SK-N-SH treated with all-trans-retinoic acid at 6 μM for 48 hours (cell line): ENCODE results near the gene CPT1A.

ENCODE experiments used
- ATAC-seq: fragments of 200-7000 bp; cut with Tn5 transposase; 3 replicates; pipeline ENCODE4 v1.9.1; 2020; ENCODE audit warnings: mild to moderate bottlenecking, moderate library complexity
- ARNTL ChIP-seq: fragments of 450-650 bp; formaldehyde crosslinking; IDR thresholded peaks from 2 replicates; pipeline ENCODE4 v1.5.0; 2020; ENCODE audit warnings: low read depth, mild to moderate bottlenecking, moderate library complexity, borderline replicate concordance
- BACH2 ChIP-seq: fragments of 250-450 bp; sonication (Bioruptor Pico); IDR thresholded peaks from 2 replicates; pipeline ENCODE4 v1.9.0; 2021; ENCODE audit warnings: mild to moderate bottlenecking, borderline replicate concordance
- CSDC2 ChIP-seq: fragments of 250-450 bp; sonication (Bioruptor Pico); IDR thresholded peaks from 2 replicates; pipeline ENCODE4 v1.5.0; 2020; ENCODE audit warnings: mild to moderate bottlenecking, moderate library complexity
- GLIS3 ChIP-seq: fragments of 250-450 bp; sonication (Bioruptor Pico); IDR thresholded peaks from 2 replicates; pipeline ENCODE4 v1.5.0; 2020; ENCODE audit warnings: mild to moderate bottlenecking, moderate library complexity
- ISL1 ChIP-seq: fragments of 250-450 bp; sonication (Bioruptor Pico); IDR thresholded peaks from 2 replicates; pipeline ENCODE4 v2.1.2; 2022; ENCODE audit warnings: mild to moderate bottlenecking, moderate library complexity
- OSR1 ChIP-seq: fragments of 250-450 bp; sonication (Bioruptor Pico); IDR thresholded peaks from 2 replicates; pipeline ENCODE4 v1.8.0; 2022; ENCODE audit warnings: moderate library complexity, mild to moderate bottlenecking, inconsistent platforms
- PPARA ChIP-seq: fragments of 250-450 bp; sonication (Bioruptor Pico); IDR thresholded peaks from 2 replicates; pipeline ENCODE4 v1.5.0; 2020; ENCODE audit warnings: mild to moderate bottlenecking, borderline replicate concordance
- RARB ChIP-seq: fragments of 250-450 bp; sonication (Bioruptor Pico); IDR thresholded peaks from 2 replicates; pipeline ENCODE4 v1.8.0; 2021; ENCODE audit warnings: mild to moderate bottlenecking, moderate library complexity
- SNAI2 ChIP-seq: fragments of 250-450 bp; sonication (Bioruptor Pico); IDR thresholded peaks from 2 replicates; pipeline ENCODE4 v1.5.0; 2020; ENCODE audit warnings: mild to moderate bottlenecking, moderate library complexity
- TCF4 ChIP-seq: fragments of 250-450 bp; sonication (Bioruptor Pico); IDR thresholded peaks from 2 replicates; pipeline ENCODE4 v1.8.0; 2021; ENCODE audit warnings: mild to moderate bottlenecking, moderate library complexity, borderline replicate concordance
- TOX ChIP-seq: fragments of 250-450 bp; sonication (Bioruptor Pico); IDR thresholded peaks from 2 replicates; pipeline ENCODE4 v1.8.0; 2021; ENCODE audit warnings: mild to moderate bottlenecking, moderate library complexity, borderline replicate concordance
- ZFP3 ChIP-seq: fragments of 250-450 bp; sonication (Bioruptor Pico); IDR thresholded peaks from 2 replicates; pipeline ENCODE4 v1.5.0; 2020; ENCODE audit warnings: mild to moderate bottlenecking, moderate library complexity
- ZFP30 ChIP-seq: fragments of 450-650 bp; formaldehyde crosslinking; IDR thresholded peaks from 2 replicates; pipeline ENCODE4 v1.5.0; 2022; ENCODE audit warnings: mild to moderate bottlenecking, moderate library complexity
- ZNF565 ChIP-seq: fragments of 450-650 bp; formaldehyde crosslinking; conservative IDR thresholded peaks from 2 replicates; pipeline ENCODE4 v1.5.0; 2020; ENCODE audit warnings: low read depth, mild to moderate bottlenecking, moderate library complexity
- ZNF70 ChIP-seq: fragments of 450-650 bp; formaldehyde crosslinking; IDR thresholded peaks from 2 replicates; pipeline ENCODE4 v1.5.0; 2020; ENCODE audit warnings: mild to moderate bottlenecking, moderate library complexity
- ZNF8 ChIP-seq: fragments of 450-650 bp; formaldehyde crosslinking; IDR thresholded peaks from 2 replicates; pipeline ENCODE4 v1.5.0; 2020; ENCODE audit warnings: mild to moderate bottlenecking, moderate library complexity
- TF ChIP-seq, protein P1 (sequence below): fragments of 250-450 bp; sonication (Bioruptor Pico); IDR thresholded peaks from 2 replicates; pipeline ENCODE4 v1.8.0; 2021; ENCODE audit warnings: low read depth, mild to moderate bottlenecking, moderate library complexity, borderline replicate concordance
- TF ChIP-seq, protein P2 (sequence below): fragments of 250-450 bp; sonication (Bioruptor Pico); IDR thresholded peaks from 2 replicates; pipeline ENCODE4 v1.5.1; 2021; ENCODE audit warnings: mild to moderate bottlenecking, moderate library complexity
- TF ChIP-seq, protein P3 (sequence below): fragments of 250-450 bp; sonication (Bioruptor Pico); IDR thresholded peaks from 2 replicates; pipeline ENCODE4 v1.8.0; 2020; ENCODE audit warnings: mild to moderate bottlenecking, moderate library complexity, borderline replicate concordance
- TF ChIP-seq, protein P4 (sequence below): fragments of 250-450 bp; sonication (Bioruptor Pico); IDR thresholded peaks from 2 replicates; pipeline ENCODE4 v1.5.1; 2020; ENCODE audit warnings: low read depth, mild to moderate bottlenecking, moderate library complexity
- TF ChIP-seq, protein P5 (sequence below): fragments of 250-450 bp; sonication (Bioruptor Pico); IDR thresholded peaks from 2 replicates; pipeline ENCODE4 v1.5.0; 2020; ENCODE audit warnings: mild to moderate bottlenecking, moderate library complexity

CPT1A gene

DNA sequence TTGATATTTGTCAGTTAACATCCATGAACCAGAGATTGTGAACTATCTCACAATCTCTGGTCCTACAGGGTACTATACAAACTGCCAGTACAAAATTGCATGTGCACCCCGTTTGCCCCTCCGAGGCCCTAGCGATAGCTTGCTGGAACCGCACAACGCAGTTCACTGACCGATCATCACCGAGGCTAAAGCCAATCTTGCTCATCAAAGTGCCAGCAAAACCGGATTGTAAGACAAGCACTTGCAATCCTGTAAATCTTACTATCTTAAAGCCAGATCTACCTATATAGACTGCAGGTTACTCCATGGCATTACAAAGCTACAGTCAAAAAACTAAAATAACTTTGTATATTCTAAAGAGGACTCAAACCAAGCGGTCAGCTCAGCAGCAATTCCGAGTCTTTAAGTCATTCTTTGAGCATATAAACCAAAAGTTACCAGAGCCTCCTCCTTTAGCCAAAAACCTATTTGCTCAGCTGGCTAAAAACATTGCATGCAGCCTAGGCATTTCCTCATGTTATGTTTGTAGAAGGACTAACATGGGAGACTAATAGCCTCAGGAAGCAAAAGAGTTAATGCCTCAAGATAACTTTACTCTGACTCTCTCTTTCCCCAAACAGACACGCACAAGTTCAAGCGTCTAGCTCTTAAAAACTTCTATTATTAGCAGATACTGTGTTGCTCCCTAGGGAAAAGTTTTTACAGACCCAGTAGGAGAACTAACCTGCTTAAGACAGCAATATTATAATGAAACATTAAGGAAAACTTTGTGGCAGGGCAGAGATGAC, 30.7 kb upstream of the CPT1A start (continued):
- TF ChIP-seq ZFP3 (CRISPR knock-in tag): no peak
- TF ChIP-seq TCF4 (CRISPR knock-in tag): no peak
- no peak for TF ChIP-seq SNAI2 (CRISPR knock-in tag)
- TF ChIP-seq ZNF565: no peak
- no peak for TF ChIP-seq OSR1 (CRISPR knock-in tag)
- TF ChIP-seq, protein P1, sequence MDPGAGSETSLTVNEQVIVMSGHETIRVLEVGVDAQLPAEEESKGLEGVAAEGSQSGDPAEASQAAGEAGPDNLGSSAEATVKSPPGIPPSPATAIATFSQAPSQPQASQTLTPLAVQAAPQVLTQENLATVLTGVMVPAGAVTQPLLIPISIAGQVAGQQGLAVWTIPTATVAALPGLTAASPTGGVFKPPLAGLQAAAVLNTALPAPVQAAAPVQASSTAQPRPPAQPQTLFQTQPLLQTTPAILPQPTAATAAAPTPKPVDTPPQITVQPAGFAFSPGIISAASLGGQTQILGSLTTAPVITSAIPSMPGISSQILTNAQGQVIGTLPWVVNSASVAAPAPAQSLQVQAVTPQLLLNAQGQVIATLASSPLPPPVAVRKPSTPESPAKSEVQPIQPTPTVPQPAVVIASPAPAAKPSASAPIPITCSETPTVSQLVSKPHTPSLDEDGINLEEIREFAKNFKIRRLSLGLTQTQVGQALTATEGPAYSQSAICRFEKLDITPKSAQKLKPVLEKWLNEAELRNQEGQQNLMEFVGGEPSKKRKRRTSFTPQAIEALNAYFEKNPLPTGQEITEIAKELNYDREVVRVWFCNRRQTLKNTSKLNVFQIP (CRISPR knock-in tag): no peak
- TF ChIP-seq GLIS3 (CRISPR knock-in tag): no peak

DNA sequence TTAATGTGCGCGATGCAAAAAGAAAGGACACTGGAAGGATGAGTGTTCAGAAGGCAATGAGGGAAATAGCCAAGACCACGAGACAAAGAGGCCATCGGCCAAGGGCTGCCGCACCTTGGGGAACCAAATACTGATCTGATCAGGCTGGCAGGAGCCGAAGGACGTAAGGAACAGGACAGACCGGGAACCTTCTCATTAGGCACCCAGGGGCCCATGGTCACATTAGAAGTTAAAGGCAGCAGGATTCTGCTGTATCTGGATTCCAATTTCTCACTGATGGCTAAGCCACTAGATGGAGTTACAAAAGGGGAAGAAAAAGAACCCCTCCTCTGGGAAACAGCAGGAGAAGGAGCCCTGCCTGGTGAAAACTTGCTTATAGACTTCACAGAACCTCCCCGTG, 28.8 kb upstream of the CPT1A start:
- ATAC-seq: no peak
- TF ChIP-seq ZNF8 (no peak), PPARA (CRISPR knock-in tag) (no peak), ARNTL (no peak)

DNA sequence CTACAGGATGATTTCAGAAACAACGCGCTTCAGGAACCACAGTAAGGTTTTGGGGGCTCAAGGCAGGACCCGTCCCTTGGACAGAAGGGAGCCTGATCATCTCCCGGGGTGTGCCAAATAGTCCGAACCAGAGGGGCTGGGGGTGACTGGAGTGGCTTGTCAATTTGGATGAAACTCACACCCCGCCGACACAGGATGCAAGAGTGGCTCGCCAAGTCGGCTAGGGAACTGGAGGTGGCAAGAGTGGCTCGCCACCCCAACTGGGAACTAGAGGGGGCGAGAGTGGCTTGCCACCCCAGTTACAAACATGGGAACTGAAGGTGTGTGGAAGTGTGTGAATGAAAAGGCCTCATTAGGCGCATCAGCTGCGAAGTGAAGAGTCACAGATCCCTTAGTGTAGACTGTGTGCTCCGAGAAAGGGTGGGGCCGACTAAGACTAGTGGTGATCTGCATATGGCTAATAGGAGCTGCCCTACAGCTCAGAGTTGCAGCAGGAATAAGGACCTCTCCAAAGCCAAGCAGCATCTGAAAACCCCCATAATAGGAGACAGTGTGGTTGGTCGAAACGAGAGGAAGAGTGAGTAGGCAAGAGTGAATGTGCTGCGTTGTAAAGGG, 26.6 kb upstream of the CPT1A start:
- ATAC-seq: no peak
- TF ChIP-seq ZFP30 (CRISPR knock-in tag): no peak

DNA sequence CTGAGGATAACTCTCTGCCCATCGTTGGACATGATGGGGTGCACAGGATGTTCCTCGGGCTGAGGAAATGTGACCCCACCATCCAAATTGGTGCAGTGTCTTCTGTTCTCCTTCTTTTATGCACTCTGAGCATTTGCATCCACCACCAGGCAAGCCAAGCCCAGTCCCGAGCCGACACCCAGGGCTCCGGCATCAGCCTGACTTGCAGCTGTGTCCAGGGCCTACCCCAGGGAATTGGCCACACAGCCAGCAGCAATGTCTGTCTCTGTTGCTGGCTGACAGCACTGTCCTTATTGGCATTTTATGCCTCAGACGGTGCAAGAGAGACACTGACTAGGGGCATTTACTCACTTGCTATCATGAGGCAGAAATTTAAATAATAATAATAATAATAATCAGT, 25.4 kb upstream of the CPT1A start:
- no peak for TF ChIP-seq PPARA (CRISPR knock-in tag)
- TF ChIP-seq, protein P1 (CRISPR knock-in tag): no peak
- TF ChIP-seq, protein P2, sequence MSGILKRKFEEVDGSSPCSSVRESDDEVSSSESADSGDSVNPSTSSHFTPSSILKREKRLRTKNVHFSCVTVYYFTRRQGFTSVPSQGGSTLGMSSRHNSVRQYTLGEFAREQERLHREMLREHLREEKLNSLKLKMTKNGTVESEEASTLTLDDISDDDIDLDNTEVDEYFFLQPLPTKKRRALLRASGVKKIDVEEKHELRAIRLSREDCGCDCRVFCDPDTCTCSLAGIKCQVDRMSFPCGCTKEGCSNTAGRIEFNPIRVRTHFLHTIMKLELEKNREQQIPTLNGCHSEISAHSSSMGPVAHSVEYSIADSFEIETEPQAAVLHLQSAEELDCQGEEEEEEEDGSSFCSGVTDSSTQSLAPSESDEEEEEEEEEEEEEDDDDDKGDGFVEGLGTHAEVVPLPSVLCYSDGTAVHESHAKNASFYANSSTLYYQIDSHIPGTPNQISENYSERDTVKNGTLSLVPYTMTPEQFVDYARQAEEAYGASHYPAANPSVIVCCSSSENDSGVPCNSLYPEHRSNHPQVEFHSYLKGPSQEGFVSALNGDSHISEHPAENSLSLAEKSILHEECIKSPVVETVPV (CRISPR knock-in tag): no peak
- TF ChIP-seq, protein P3, sequence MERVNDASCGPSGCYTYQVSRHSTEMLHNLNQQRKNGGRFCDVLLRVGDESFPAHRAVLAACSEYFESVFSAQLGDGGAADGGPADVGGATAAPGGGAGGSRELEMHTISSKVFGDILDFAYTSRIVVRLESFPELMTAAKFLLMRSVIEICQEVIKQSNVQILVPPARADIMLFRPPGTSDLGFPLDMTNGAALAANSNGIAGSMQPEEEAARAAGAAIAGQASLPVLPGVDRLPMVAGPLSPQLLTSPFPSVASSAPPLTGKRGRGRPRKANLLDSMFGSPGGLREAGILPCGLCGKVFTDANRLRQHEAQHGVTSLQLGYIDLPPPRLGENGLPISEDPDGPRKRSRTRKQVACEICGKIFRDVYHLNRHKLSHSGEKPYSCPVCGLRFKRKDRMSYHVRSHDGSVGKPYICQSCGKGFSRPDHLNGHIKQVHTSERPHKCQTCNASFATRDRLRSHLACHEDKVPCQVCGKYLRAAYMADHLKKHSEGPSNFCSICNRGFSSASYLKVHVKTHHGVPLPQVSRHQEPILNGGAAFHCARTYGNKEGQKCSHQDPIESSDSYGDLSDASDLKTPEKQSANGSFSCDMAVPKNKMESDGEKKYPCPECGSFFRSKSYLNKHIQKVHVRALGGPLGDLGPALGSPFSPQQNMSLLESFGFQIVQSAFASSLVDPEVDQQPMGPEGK (CRISPR knock-in tag): no peak
- TF ChIP-seq ARNTL: no peak
- no peak for TF ChIP-seq ISL1
- TF ChIP-seq ZFP3 (CRISPR knock-in tag): no peak
- TF ChIP-seq, protein P4, sequence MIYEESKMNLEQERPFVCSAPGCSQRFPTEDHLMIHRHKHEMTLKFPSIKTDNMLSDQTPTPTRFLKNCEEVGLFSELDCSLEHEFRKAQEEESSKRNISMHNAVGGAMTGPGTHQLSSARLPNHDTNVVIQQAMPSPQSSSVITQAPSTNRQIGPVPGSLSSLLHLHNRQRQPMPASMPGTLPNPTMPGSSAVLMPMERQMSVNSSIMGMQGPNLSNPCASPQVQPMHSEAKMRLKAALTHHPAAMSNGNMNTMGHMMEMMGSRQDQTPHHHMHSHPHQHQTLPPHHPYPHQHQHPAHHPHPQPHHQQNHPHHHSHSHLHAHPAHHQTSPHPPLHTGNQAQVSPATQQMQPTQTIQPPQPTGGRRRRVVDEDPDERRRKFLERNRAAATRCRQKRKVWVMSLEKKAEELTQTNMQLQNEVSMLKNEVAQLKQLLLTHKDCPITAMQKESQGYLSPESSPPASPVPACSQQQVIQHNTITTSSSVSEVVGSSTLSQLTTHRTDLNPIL (CRISPR knock-in tag): no peak
- TF ChIP-seq OSR1 (CRISPR knock-in tag): no peak
- TF ChIP-seq BACH2 (CRISPR knock-in tag): no peak
- TF ChIP-seq ZNF8: no peak
- TF ChIP-seq CSDC2: no peak
- no peak for TF ChIP-seq ZFP30 (CRISPR knock-in tag)
- no peak for TF ChIP-seq RARB (CRISPR knock-in tag)
- no peak for TF ChIP-seq ZNF70
- TF ChIP-seq, protein P5, sequence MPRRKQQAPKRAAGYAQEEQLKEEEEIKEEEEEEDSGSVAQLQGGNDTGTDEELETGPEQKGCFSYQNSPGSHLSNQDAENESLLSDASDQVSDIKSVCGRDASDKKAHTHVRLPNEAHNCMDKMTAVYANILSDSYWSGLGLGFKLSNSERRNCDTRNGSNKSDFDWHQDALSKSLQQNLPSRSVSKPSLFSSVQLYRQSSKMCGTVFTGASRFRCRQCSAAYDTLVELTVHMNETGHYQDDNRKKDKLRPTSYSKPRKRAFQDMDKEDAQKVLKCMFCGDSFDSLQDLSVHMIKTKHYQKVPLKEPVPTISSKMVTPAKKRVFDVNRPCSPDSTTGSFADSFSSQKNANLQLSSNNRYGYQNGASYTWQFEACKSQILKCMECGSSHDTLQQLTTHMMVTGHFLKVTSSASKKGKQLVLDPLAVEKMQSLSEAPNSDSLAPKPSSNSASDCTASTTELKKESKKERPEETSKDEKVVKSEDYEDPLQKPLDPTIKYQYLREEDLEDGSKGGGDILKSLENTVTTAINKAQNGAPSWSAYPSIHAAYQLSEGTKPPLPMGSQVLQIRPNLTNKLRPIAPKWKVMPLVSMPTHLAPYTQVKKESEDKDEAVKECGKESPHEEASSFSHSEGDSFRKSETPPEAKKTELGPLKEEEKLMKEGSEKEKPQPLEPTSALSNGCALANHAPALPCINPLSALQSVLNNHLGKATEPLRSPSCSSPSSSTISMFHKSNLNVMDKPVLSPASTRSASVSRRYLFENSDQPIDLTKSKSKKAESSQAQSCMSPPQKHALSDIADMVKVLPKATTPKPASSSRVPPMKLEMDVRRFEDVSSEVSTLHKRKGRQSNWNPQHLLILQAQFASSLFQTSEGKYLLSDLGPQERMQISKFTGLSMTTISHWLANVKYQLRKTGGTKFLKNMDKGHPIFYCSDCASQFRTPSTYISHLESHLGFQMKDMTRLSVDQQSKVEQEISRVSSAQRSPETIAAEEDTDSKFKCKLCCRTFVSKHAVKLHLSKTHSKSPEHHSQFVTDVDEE (CRISPR knock-in tag): no peak
- no peak for TF ChIP-seq TOX
- no peak for TF ChIP-seq TCF4 (CRISPR knock-in tag)
- TF ChIP-seq, all 23 proteins: peak for 0
- no peak for ATAC-seq
